SH-SY5Y (cell line): Measurements from ENCODE around the gene ANGPTL2.
A peak's percentile ranks its signal among the peaks of the same experiment; 100 is the strongest.

ENCODE experiments used
- GATA2 ChIP-seq: IDR thresholded peaks from 2 replicates; pipeline ENCODE4 v1.6.1; 2011; ENCODE audit warnings: mild to moderate bottlenecking, low read depth, low read length
- GATA3 ChIP-seq: IDR thresholded peaks from 2 replicates; pipeline ENCODE4 v1.6.1; 2011; ENCODE audit warnings: low read depth, mild to moderate bottlenecking, low read length, moderate library complexity

ANGPTL2 gene

GRCh38 chr9:127122176-127123063, at the start of gene ANGPTL2:
TSS of gene ANGPTL2 (minus strand) at chr9:127122635. CDS start at chr9:127108731, 13,904 bp downstream.
- TF ChIP-seq GATA3 (no peak), GATA2 (no peak)

DNA sequence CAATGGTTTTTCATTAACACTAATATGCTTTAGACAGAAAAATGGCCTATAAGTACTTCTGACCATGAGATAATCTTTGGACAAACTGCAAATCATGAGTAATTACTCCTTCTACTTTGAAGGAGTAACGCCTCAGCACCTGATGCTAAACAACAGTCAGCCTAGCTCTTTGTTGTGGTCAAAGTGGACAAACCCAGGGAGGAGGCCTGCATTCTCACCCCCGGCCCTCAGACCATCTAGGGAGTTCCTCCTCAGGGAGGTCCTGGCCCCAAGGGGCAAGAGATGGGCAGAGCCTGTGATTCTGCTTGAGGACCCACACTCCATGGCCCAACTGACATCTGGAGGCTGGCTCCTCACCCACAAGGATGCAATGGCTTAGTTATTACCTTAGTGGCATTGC, 48.2 kb upstream of the ANGPTL2 start:
- TF ChIP-seq GATA2: no peak
- TF ChIP-seq GATA3: no peak

DNA sequence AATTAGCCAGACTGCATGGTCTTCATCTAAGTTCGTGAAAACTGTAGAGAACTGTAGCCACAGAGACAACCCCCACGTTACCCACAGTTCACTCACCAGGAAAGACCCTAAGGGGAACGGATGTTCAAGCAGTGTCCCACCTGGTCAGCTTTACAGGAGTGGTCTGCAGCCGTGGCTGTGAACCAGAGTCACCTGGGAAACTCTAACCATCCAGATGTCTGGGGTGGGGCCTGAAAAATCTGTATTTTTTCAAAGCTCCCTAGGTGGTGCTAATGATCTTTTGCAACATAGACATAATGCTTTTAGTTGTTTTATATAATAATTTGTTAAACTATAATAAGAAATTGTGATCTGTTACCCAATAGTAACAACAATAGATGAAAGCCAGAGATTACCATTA, 47.7 kb upstream of the ANGPTL2 start:
- no peak for TF ChIP-seq GATA3
- no peak for TF ChIP-seq GATA2

GRCh38 chr9:127169575-127169883, 47.1 kb upstream of the ANGPTL2 start:
- TF ChIP-seq GATA3 (no peak), GATA2 (no peak)

DNA sequence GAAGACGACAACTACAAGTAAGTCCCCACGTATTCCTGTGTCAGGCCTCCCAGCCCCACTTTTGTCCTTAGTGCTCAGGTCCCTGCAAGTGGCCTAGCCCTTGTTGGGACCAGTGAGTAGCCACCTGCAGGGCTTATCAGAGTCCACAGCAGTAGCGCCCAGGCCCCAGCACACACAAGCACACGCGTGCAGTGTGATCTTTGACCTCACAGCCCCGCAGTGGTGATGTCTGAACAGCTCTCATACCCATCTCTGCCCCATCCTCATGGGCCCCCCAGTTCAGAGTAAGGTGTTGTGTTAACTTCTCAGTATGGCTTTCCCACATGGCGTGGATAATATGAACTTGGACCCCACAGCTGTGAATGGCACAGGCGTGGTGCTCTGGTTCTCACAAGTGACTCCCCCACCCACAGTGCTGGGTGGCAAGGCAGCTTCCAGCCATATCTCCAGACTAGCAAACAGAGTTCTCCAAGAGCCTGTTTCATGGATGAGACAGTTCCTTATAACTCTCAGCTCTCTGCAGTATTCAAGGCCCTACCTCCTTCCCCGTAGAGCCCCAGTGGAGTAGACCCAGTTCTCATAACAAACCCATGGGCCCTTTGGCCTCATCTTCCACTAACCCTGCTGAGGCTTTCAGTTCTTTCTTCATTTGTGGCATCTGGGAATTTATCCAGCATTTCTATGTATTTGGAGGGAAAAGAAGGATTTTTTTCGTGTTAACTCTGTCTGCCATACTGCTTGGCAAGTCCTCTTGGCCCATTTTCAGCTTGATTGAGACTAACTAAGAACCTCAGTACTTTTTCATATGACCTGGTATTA, 46.5 kb upstream of the ANGPTL2 start:
- no peak for TF ChIP-seq GATA3
- no peak for TF ChIP-seq GATA2

DNA sequence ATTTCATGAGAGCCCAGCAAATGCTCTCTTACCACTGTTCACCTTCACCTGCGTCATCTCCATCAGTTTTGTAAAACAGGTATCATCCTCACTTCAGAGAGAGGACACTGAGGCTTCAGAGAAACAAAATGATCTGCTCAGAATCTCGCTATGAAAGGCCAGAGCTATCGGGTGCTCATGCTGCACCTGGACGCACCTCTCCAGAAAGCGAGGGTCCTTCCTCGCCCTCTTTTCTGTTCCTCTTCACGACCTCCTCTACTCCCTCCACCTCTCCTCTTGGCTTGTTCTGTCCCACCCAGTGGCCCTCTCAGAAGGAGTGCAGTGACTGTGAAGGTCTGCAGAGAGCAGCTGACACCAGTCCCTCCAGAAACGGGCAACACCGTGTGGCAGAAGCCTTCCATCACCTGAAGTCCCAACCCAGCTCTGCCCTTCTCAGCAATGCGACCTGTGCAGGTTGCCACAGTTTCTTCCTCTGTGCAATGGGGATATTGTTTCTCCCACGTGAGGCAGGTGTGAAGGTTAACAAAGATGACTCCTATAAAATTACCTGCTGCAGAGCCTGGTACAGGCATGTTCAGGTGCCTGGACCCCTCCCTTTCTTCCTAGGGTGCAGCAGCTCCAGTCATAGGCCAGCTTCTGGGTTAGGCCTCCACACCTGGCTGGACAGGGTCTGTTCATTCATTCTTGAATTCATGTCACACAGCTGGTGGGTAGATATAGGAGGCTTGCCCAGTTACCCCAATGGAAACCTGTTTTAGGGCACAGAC, 45.3 kb upstream of the ANGPTL2 start:
- TF ChIP-seq GATA3 (no peak), GATA2 (no peak)

DNA sequence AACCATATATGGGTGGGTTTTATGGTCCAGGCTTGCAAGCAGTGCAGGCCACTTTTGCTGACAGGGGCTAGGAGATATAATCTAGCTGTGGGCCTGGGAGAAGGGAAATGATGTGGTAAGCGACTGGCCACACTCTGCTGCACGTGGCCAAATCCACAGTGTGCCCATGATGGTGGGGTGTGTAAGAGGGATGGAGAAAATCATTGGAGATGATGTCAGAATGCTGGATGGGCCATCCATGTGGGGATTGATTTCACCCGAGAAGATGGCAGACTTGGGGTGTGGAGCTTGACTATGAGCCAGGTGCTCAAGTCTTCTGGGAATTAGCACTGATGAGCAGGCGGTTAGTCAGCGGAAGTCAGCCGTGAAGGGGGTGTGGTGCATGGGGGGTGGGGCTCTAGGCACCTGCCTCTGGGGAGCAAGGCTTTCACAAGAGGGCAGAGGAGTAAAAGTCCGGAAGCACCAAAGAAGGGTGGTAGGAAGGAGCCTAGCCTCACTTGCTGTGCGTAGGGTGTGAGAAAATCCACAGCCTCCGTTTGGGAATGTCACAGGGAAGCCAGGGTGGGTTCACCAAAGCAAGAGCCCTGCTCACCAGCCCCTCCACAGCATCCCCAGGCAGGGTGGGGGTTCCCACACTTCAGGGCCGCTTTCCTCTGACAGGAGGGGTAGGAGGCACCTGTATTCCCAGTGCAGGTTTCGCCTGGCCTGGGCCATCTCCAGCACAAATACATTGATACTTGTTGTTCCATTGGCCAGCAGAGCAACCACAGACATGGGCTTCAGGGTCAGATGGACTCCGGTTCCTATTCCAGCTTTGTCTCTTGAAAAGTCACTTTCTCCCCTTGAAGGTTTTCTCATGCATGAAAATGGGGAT, 44.5 kb upstream of the ANGPTL2 start:
- no peak for TF ChIP-seq GATA3
- no peak for TF ChIP-seq GATA2

GRCh38 chr9:127166111-127166510, 43.7 kb upstream of the ANGPTL2 start:
- TF ChIP-seq GATA2 (no peak), GATA3 (no peak)

- TF ChIP-seq GATA2: no peak
- TF ChIP-seq GATA3: no peak
These were observed 42.7 kb upstream of the ANGPTL2 start for GRCh38 chr9:127165116-127165515.

DNA sequence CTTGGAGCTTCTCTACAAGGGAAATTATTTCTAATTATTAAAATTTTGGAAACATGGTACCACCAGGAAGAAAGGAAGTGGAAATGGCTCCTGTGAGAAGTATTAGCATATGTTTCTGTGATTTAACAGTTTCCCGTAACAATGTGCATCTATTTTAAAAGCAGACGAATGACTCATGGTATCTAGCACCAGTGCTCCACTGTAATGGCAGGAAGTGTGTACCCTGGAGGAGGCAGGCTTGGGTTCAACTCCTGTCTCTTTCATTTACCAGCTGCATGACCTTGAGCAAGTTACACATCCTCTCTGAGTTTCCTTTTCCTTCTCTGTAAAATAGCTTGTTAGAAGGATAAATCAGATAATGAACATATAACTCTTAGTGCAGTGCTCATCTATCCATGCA, 41.0 kb upstream of the ANGPTL2 start:
- TF ChIP-seq GATA2: no peak
- no peak for TF ChIP-seq GATA3

GRCh38 chr9:127162864-127163365, 40.5 kb upstream of the ANGPTL2 start:
- no peak for TF ChIP-seq GATA2
- no peak for TF ChIP-seq GATA3

- TF ChIP-seq GATA2 (peak; percentile 73), GATA3 (no peak)
These were observed 39.8 kb upstream of the ANGPTL2 start for GRCh38 chr9:127162046-127162863.
